ENCODE data around the gene GUCA2A. TPM values are rescaled to one million over a fixed set of nuclear protein-coding genes. Genes with fewer than 3 reads are reported as not detected.

The GUCA2A gene
- polyA plus RNA-seq, 3 donors, result not detected

GRCh38 chr1:42158189-42158588 lies 6.4 kb downstream of the GUCA2A start:
- H3K4me1 ChIP-seq (ENCODE audit: control insufficient read depth in 1 of 2, insufficient read depth in 2 of 2, low read length in 2 of 2), result peaks cover 0 to 8% of the 10 kb centered on the region in 2 donors
- no peaks in the 10 kb centered on the region for H3K9me3 ChIP-seq (replicated peaks in 1 of 2; ENCODE audit: control insufficient read depth in 1 of 2, insufficient read depth in 1 of 2, low read length in 2 of 2)
- Mint-ChIP-seq H3K9me3 (peaks cover 0 to 13% (median 6%) of the 10 kb centered on the region in 7 donors), H3K4me3 (no peak overlapping the region), H3K36me3 (no peaks in the 10 kb centered on the region), H3K27me3 (ENCODE audit: low read depth in 3 of 3) (peaks cover 5 to 7% (median 6%) of the 10 kb centered on the region in 3 donors), H3K4me1 (peaks cover 11% of the 10 kb centered on the region), H3K27ac (no peak overlapping the region)
- intact Hi-C loops (cut with micrococcal nuclease), result no loop called here
- H3K27ac ChIP-seq (ENCODE audit: low read depth in 1 of 2, low read length in 2 of 2), result no peak overlapping the region
- no peak overlapping the region for H3K4me2 ChIP-seq (replicated peaks; ENCODE audit: extremely low read depth, low read length, poor library complexity, severe bottlenecking)
- no peaks in the 10 kb centered on the region for H4K20me1 ChIP-seq (ENCODE audit: insufficient read depth, low read length)
- H3K27me3 ChIP-seq (ENCODE audit: control insufficient read depth in 2 of 2, insufficient read depth in 2 of 2, low read length in 2 of 2), result no peaks in the 10 kb centered on the region
- TF ChIP-seq CTCF (IDR thresholded peaks at IDR 0.05), result no peak
- H3K79me2 ChIP-seq (ENCODE audit: insufficient read depth, low read length), result no peaks in the 10 kb centered on the region
- H2AFZ ChIP-seq (ENCODE audit: insufficient read depth, low read depth, low read length, poor library complexity, severe bottlenecking), result no peak overlapping the region
- WGBS (ENCODE audit: insufficient coverage), result no CpG with 5 or more reads among the region's 2 CpGs
- H3K9ac ChIP-seq (ENCODE audit: insufficient read depth, low read length, poor library complexity, severe bottlenecking), result no peak overlapping the region
- no peak overlapping the region for H3K4me3 ChIP-seq (replicated peaks in 1 of 3; ENCODE audit: low read depth in 2 of 3, low read length in 3 of 3)
- H3K36me3 ChIP-seq (replicated peaks in 1 of 2; ENCODE audit: control insufficient read depth in 1 of 2, insufficient read depth in 2 of 2, low read length in 2 of 2), result no peaks in the 10 kb centered on the region
- DNase-seq, result no peak

- intact Hi-C loops (cut with micrococcal nuclease), result no loop called here
- H3K27me3 ChIP-seq (ENCODE audit: control insufficient read depth in 2 of 2, insufficient read depth in 2 of 2, low read length in 2 of 2), result no peaks in the 10 kb centered on the region
- DNase-seq, result no peak
- no peak overlapping the region for H3K9ac ChIP-seq (ENCODE audit: insufficient read depth, low read length, poor library complexity, severe bottlenecking)
- Mint-ChIP-seq H3K9me3 (peaks cover 0 to 13% (median 6%) of the 10 kb centered on the region in 7 donors), H3K27ac (peak overlapping the region in 1 of 7 donors; percentile 56), H3K4me1 (peaks cover 11% of the 10 kb centered on the region), H3K4me3 (no peak overlapping the region), H3K27me3 (ENCODE audit: low read depth in 3 of 3) (peaks cover 5 to 6% (median 5%) of the 10 kb centered on the region in 3 donors), H3K36me3 (no peaks in the 10 kb centered on the region)
- no peak overlapping the region for H3K27ac ChIP-seq (ENCODE audit: low read depth in 1 of 2, low read length in 2 of 2)
- no peak for TF ChIP-seq CTCF (IDR thresholded peaks at IDR 0.05)
- no peaks in the 10 kb centered on the region for H3K79me2 ChIP-seq (ENCODE audit: insufficient read depth, low read length)
- no peak overlapping the region for H3K4me3 ChIP-seq (replicated peaks in 1 of 3; ENCODE audit: low read depth in 2 of 3, low read length in 3 of 3)
- H3K4me1 ChIP-seq (ENCODE audit: control insufficient read depth in 1 of 2, insufficient read depth in 2 of 2, low read length in 2 of 2), result peaks cover 0 to 8% of the 10 kb centered on the region in 2 donors
- whole genome bisulfite sequencing (ENCODE audit: insufficient coverage), result 22% methylated on average over 5 of the region's 7 CpGs
- H2AFZ ChIP-seq (ENCODE audit: insufficient read depth, low read depth, low read length, poor library complexity, severe bottlenecking), result peak overlapping the region; percentile 27
- no peaks in the 10 kb centered on the region for H4K20me1 ChIP-seq (ENCODE audit: insufficient read depth, low read length)
- H3K9me3 ChIP-seq (replicated peaks in 1 of 2; ENCODE audit: control insufficient read depth in 1 of 2, insufficient read depth in 1 of 2, low read length in 2 of 2), result no peaks in the 10 kb centered on the region
- H3K4me2 ChIP-seq (replicated peaks; ENCODE audit: extremely low read depth, low read length, poor library complexity, severe bottlenecking), result no peak overlapping the region
- H3K36me3 ChIP-seq (replicated peaks in 1 of 2; ENCODE audit: control insufficient read depth in 1 of 2, insufficient read depth in 2 of 2, low read length in 2 of 2), result no peaks in the 10 kb centered on the region
Observed at GRCh38 chr1:42157667-42158066, 6.9 kb downstream of the GUCA2A start.
